GM19239 (cell line): Measurements from ENCODE around the gene TRIM63.

Experiments
- DNase-seq: peaks from one replicate; pipeline ENCODE4 v3.0.0; 2011; ENCODE audit warnings: low spot score; ENCODE audit not compliant: insufficient read length
- FAIRE-seq: peaks from 2 replicates; lab custom pipeline; 2011; peaks lifted over from hg19 to GRCh38; lab: Jason Lieb, UNC

TRIM63 gene

GRCh38 chr1:26090893-26091292 is 23.5 kb upstream of the TRIM63 start:
- DNase-seq (no peak), FAIRE-seq (no peak)

DNA sequence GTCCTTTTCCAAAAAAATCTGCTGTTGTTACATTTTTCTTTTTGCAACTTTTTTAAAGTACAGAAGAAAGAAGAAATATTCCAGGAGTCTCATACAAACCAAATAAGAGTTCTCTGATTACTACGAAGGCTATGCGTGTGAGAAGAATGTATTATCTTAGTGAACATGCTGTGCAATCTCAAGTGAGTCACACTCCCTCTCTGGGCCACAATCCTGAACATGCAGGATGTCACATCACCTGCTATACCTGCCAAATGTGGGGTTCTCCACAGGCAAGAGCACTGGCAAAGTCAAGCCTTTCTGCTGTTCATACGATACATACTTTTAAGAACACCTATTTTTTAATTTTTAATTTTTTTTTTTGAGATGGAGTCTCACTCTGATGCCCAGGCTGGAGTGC is 21.7 kb upstream of the TRIM63 start:
- no peak for FAIRE-seq
- no peak for DNase-seq

GRCh38 chr1:26084844-26085243 is 17.4 kb upstream of the TRIM63 start:
- FAIRE-seq = no peak
- DNase-seq = no peak

GRCh38 chr1:26084091-26084561 is 16.7 kb upstream of the TRIM63 start:
- FAIRE-seq = no peak

GRCh38 chr1:26083208-26083607 is 15.8 kb upstream of the TRIM63 start:
- FAIRE-seq = no peak

More at GRCh38 chr1:26084091-26084561, 16.7 kb upstream of the TRIM63 start:
- no peak for DNase-seq

GRCh38 chr1:26082020-26082350 is 14.6 kb upstream of the TRIM63 start:
- DNase-seq = no peak
- no peak for FAIRE-seq

More at GRCh38 chr1:26083208-26083607, 15.8 kb upstream of the TRIM63 start:
- DNase-seq = no peak

DNA sequence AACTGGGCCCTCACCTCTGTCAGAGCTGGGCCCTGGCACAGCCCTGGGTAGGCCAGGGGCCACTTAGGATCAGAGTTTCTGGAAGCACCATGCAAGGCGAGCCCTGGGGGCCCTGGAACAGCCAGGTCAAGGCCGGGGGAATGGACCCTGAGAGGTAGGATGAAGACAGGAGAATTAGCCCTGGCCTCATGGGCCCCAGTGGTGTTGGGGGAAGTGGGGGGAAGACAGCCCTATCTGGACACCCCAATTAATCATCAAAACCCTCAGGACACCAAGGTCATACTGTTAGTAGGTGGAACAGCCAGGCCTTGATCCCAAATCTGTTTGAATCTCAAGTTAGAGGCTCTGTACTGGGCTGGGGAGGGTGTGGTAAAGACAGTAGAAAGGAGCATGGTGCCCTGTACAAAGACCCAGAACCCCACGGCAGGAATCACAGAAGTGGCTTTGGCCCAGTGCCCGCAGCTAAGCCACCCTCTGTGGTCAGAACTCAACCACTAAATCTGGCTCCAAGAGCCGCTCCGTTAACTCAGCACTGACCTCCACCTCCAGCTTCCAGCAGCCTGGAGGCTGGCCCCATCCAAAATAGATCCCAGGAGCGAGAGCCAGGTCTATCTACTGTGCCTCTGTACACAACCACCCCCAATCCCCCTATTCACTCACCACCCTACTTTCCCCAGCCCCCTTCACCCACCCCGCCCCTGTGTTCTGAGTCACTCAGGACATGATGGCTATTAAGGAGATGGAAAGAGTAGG is 14.0 kb upstream of the TRIM63 start:
- DNase-seq (no peak), FAIRE-seq (no peak)

DNA sequence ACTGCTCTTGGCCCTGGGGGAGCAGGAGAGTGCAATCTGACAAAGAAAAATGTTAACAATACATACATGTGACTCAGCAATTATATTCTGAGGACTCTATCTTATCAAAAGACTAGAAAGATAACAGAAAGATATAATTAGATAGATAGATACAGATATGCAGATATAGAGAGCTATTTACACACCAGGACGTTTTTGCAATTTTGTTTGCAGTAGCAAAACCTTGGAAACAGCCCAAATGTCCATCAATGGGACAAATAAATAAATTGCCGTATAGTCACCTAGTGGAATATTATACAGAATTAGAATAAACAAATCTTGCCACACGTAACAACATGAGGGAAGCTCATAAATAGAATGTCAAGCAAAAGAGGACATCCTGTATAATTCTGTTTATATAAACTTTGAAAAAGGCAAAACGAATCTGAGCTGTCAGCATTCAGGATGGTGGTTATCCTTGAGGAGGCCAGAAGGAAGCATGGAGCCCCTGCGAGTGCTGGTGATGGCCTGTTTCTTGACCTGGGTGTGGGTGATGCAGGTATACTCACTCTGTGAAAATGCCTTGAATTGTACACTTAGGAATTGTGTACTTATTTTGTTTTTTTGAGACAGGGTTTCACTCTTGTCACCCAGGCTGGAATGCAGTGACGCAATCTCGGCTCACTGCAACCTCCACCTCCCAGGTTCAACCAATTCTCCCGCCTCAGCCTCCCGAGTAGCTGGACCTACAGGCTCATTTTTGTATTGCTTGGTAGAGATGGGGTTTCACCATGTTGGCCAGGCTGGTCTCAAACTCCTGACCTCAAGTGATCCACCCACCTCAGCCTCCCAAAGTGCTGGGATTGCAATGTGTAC is 12.8 kb upstream of the TRIM63 start:
- DNase-seq (no peak), FAIRE-seq (no peak)

DNA sequence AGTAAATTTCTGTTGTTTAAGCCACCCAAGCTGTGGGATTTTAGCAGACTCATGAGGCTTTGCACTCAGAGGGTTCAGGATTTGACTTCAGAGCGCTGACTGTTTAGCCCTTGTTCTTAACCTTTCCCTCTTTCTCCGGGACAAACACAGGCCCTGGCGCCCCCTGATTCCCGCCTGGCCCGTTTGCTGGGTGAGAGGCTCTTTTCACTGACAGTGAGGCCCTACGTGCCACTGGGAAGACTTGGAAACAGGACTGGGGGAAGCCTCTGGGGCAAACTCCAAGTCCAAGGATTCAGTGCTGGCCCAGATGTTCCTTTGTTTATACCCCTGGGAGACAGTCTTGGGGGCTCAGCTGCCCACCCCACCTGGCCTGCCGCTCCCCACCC is 11.7 kb upstream of the TRIM63 start:
- FAIRE-seq (no peak), DNase-seq (no peak)

- DNase-seq = no peak
- FAIRE-seq = no peak
Observed at GRCh38 chr1:26078286-26079177, 11.1 kb upstream of the TRIM63 start.

GRCh38 chr1:26077524-26077923 is 10.1 kb upstream of the TRIM63 start:
- FAIRE-seq (no peak), DNase-seq (no peak)

- no peak for DNase-seq
- no peak for FAIRE-seq
Observed at GRCh38 chr1:26075421-26076144, 8.2 kb upstream of the TRIM63 start.

DNA sequence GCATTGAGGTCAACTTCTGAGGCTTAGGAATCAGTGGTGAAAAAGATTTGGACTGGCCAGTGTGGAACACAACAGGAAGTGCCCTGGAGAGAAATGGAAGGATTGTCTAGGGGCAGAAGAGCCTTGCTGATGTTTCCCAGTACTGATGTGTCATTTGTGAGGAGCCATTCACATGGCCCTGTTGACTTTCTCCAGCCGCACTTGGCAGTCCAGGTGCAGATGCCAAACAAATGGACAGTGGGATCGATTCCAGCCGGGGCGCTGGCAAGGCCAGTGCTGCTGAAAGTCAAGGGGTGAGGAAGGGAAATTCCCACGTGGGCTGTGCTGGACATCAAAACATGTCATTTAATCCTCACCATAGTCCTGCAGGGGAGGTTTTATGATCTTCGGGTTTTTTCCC is 4.9 kb upstream of the TRIM63 start:
- DNase-seq (no peak), FAIRE-seq (no peak)

- no peak for FAIRE-seq
- no peak for DNase-seq
Observed at GRCh38 chr1:26070963-26071342, 3.5 kb upstream of the TRIM63 start.

DNA sequence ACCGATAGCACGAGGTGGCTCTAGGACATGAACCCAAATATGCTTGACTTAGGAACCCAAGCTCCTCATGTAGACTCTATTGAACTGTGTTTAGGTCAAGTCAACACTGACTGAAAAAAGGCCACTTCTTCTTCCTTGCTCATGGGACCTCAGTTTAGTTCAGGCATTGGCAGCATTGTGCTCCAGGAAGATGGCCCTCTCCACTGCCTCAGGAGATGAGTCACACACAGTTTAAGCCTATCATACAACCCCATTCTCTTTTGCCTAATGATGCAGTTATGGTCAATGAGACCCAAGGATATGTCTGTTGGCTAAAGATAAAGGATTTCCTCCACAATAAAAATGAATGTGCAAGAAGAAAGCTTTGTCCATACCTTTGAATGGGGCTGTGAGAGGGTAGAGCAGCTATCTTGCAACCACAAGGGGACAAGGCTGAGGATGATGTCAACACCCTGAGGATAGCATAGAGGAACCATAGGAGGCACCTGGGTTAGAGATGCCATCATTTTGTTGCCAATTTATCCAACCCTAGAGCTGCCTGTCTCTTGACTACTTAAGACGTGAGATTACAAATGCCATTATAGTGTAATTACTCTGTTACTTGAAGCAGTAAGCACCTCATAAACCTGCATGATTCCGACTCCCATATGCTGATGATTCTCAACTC is 3.0 kb upstream of the TRIM63 start:
- DNase-seq = no peak

GRCh38 chr1:26069941-26070295 is 2.5 kb upstream of the TRIM63 start:
- no peak for DNase-seq
- FAIRE-seq = no peak

More for the DNA sequence above, 3.0 kb upstream of the TRIM63 start:
- no peak for FAIRE-seq

DNA sequence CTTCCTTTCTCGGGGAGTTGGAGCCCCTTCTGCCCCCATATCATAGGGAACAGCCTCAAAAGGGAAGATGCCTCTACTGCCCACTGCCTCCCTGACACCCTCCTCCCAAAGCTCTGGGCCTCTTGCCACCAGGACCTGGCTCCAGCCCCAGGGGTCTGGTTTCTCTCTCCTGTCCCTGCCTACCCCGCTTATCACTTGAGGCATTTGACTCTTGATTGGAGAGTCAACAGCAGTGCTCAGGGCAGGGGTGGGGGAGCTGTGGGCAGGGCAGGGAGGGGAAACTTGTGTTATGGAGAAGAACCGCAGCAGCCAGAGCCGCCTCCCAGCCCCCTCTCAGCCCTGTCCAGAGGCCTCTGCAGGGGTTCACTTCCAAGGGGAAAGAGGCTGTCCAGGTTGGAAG is 573 bp downstream of the TRIM63 start:
- DNase-seq = no peak
- no peak for FAIRE-seq

DNA sequence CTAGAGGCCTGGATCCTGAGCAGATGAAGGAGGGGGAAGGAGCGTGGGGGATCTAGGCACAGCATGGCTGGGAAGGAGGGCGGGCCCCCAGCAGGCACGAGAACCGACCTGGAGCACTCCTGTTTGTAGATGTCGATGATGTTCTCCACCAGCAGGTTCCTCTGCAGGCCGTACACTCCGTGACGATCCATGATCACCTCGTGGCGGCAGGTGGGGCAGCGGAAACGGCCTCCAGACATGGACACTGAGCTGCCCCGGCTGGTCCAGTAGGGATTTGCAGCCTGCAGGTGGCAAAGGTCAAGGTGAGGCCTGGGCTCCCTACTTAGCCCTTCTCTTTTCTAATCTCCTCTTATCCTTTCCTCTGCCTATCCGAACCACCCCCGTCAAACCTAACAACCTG is 1.3 kb downstream of the TRIM63 start:
- FAIRE-seq (no peak), DNase-seq (no peak)

DNA sequence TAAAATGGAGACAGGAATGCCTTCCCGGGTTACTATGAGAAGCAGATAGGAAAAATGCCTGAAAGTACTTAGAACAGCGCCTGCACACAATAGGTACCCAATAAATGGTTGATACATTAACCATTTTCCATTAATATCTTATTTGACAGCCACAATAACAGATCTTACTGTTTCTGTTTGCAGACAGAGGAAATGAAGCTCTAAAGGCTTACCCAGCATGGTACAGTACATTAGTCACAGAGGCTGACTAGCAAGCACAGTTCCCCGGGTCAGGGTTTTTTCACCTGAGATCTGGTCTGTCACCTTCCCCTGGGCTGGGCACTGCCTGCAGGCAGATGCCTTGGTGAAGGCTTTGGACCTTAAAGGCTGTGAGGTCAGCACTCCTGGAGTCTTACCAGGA is 2.9 kb downstream of the TRIM63 start:
- FAIRE-seq = no peak
- peak; percentile 52 for DNase-seq
